Fibroblast of lung (primary cell): Measurements from ENCODE around the gene ZNF429. TPM values are rescaled to one million over a fixed set of nuclear protein-coding genes. Genes with fewer than 3 reads are reported as not detected.

Experiments used
- DNase-seq, 2 donors: peaks; one replicate each; pipeline versions ENCODE4 v3.0.0 to v3.0.0-alpha.2; 2010; ENCODE audit warnings: low read depth in 2 of 2
- H2AFZ ChIP-seq: 2 replicates; pipeline ENCODE4 v1.5.1; 2012; ENCODE audit warnings: low read length, control low read depth, inconsistent platforms
- H3K27ac ChIP-seq: 2 replicates; pipeline ENCODE4 v1.5.1; 2011; ENCODE audit warnings: low read length, control low read depth; ENCODE audit not compliant: insufficient read depth
- H3K27me3 ChIP-seq: 2 replicates; pipeline ENCODE4 v1.5.1; 2011; ENCODE audit warnings: mild to moderate bottlenecking, low read length; ENCODE audit not compliant: control insufficient read depth, insufficient read depth
- H3K36me3 ChIP-seq: 2 replicates; pipeline ENCODE4 v1.5.1; 2011; ENCODE audit warnings: low read length; ENCODE audit not compliant: control insufficient read depth, insufficient read depth
- H3K4me1 ChIP-seq: 2 replicates; pipeline ENCODE4 v1.5.1; 2011; ENCODE audit warnings: low read length; ENCODE audit not compliant: control insufficient read depth, insufficient read depth; ENCODE audit errors: extremely low read depth
- H3K4me2 ChIP-seq: 2 replicates; pipeline ENCODE4 v1.5.1; 2011; ENCODE audit warnings: low read length, control low read depth; ENCODE audit not compliant: insufficient read depth; ENCODE audit errors: extremely low read depth
- H3K4me3 ChIP-seq, 4 experiments: fragments of 200-600 bp in 1 of 4; sonication (generic) in 1 of 4; replicated peaks in 1 of 4; 2 replicates each; pipeline ENCODE4 v1.5.1; 2011 to 2016; ENCODE audit warnings: low read length in 4 of 4, low read depth in 3 of 4, mild to moderate bottlenecking in 3 of 4, control low read depth in 2 of 4, inconsistent platforms in 1 of 4, mixed read lengths in 1 of 4; ENCODE audit not compliant: insufficient read depth in 1 of 4; ENCODE audit errors: control extremely low read depth in 1 of 4
- H3K79me2 ChIP-seq: 2 replicates; pipeline ENCODE4 v1.5.1; 2012; ENCODE audit warnings: mild to moderate bottlenecking, low read length, inconsistent platforms; ENCODE audit not compliant: control insufficient read depth, insufficient read depth
- H3K9ac ChIP-seq: 2 replicates; pipeline ENCODE4 v1.5.1; 2011; ENCODE audit warnings: mild to moderate bottlenecking, low read length, control low read depth; ENCODE audit not compliant: insufficient read depth
- H3K9me3 ChIP-seq: 2 replicates; pipeline ENCODE4 v1.5.1; 2012; ENCODE audit warnings: low read depth, low read length; ENCODE audit not compliant: control insufficient read depth, insufficient read depth
- H4K20me1 ChIP-seq: 2 replicates; pipeline ENCODE4 v1.5.1; 2011; ENCODE audit warnings: low read length; ENCODE audit not compliant: control insufficient read depth, insufficient read depth; ENCODE audit errors: extremely low read depth
- EZH2 ChIP-seq: IDR thresholded peaks from 2 replicates; pipeline ENCODE4 v1.5.1; 2012; ENCODE audit warnings: low read length, control low read depth, mild to moderate bottlenecking; ENCODE audit errors: missing control alignments
- polyA plus RNA-seq, 2 donors: library from polyadenylated mRNA; depleted of rRNA in 1 of 2; stranded (reverse) in 1 of 2; unstranded in 1 of 2; fragments of >200 nt; gene quantifications; 2 replicates each; pipeline ENCODE4 v1.2.1, GENCODE V29; 2011 to 2012; ENCODE audit warnings: missing spikeins in 1 of 2
- total RNA-seq: library from RNA; depleted of rRNA; stranded (reverse); fragments of >200 nt; gene quantifications from 2 replicates; pipeline ENCODE4 v1.2.1, GENCODE V29; 2014
- TF ChIP-seq, protein P1 (sequence below), 2 donors: IDR thresholded peaks in 1 of 2; conservative IDR thresholded peaks in 1 of 2; 1 replicate in 1 of 2; 2 replicates in 1 of 2; pipeline ENCODE4 v1.5.1; 2011 to 2012; ENCODE audit warnings: low read length in 2 of 2, control low read depth in 1 of 2, inconsistent platforms in 1 of 2, low read depth in 1 of 2, mild to moderate bottlenecking in 1 of 2

The ZNF429 gene
- total and polyA plus RNA-seq, 2 donors (not counting 1 experiment from before 2014, with no cell fraction given) = 5.6 to 7.5 TPM

DNA sequence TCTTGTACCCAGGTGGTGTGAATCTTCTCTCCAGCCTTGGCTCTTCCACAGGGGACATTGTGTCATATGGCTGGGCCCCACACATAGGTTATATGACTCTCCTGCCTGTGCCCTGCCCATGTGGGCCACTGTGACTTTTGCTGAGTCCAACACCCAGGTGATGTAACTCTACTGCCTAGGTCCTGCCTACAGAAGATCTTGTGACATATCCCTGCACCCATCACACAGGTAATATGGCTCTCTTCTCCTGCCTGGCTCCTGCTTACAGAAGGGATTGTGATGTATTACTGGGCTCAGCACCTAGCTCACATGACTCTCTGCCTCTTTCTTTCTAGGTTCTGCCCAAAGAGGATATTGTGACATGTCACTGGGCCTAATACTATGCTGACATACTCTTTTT, 19.5 kb upstream of the ZNF429 start:
- H3K27me3 ChIP-seq = no peaks in the 10 kb centered on the region
- H3K36me3 ChIP-seq = no peaks in the 10 kb centered on the region
- no peaks in the 10 kb centered on the region for H3K4me1 ChIP-seq
- no peaks in the 10 kb centered on the region for H4K20me1 ChIP-seq
- no peak for TF ChIP-seq EZH2
- TF ChIP-seq, protein P1, sequence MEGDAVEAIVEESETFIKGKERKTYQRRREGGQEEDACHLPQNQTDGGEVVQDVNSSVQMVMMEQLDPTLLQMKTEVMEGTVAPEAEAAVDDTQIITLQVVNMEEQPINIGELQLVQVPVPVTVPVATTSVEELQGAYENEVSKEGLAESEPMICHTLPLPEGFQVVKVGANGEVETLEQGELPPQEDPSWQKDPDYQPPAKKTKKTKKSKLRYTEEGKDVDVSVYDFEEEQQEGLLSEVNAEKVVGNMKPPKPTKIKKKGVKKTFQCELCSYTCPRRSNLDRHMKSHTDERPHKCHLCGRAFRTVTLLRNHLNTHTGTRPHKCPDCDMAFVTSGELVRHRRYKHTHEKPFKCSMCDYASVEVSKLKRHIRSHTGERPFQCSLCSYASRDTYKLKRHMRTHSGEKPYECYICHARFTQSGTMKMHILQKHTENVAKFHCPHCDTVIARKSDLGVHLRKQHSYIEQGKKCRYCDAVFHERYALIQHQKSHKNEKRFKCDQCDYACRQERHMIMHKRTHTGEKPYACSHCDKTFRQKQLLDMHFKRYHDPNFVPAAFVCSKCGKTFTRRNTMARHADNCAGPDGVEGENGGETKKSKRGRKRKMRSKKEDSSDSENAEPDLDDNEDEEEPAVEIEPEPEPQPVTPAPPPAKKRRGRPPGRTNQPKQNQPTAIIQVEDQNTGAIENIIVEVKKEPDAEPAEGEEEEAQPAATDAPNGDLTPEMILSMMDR (conservative IDR thresholded peaks at IDR 0.05 in 1 of 2, IDR thresholded peaks at IDR 0.05 in 1 of 2; ENCODE audit: low read depth in 1 of 2, low read length in 2 of 2) = no peak
- H3K27ac ChIP-seq = no peak overlapping the region
- H3K9me3 ChIP-seq = no peaks in the 10 kb centered on the region
- H2AFZ ChIP-seq = no peak overlapping the region
- no peak overlapping the region for H3K4me2 ChIP-seq
- H3K4me3 ChIP-seq = no peak overlapping the region
- no peak overlapping the region for H3K9ac ChIP-seq
- no peak for DNase-seq
- no peaks in the 10 kb centered on the region for H3K79me2 ChIP-seq

GRCh38 chr19:21487969-21488368, 17.4 kb upstream of the ZNF429 start:
- Histone ChIP-seq H2AFZ (no peak overlapping the region), H3K4me3 (no peak overlapping the region), H3K9ac (no peak overlapping the region), H3K79me2 (no peaks in the 10 kb centered on the region), H3K36me3 (no peaks in the 10 kb centered on the region), H3K27ac (no peak overlapping the region), H3K27me3 (no peaks in the 10 kb centered on the region), H3K4me1 (no peaks in the 10 kb centered on the region), H4K20me1 (no peaks in the 10 kb centered on the region), H3K4me2 (no peak overlapping the region), H3K9me3 (no peaks in the 10 kb centered on the region)
- TF ChIP-seq, protein P1 (conservative IDR thresholded peaks at IDR 0.05 in 1 of 2, IDR thresholded peaks at IDR 0.05 in 1 of 2; ENCODE audit: low read depth in 1 of 2, low read length in 2 of 2) = no peak
- no peak for TF ChIP-seq EZH2
- no peak for DNase-seq

GRCh38 chr19:21491146-21491545, 14.3 kb upstream of the ZNF429 start:
- Histone ChIP-seq H3K27ac (no peak overlapping the region), H3K4me3 (no peak overlapping the region), H3K79me2 (no peaks in the 10 kb centered on the region), H4K20me1 (no peaks in the 10 kb centered on the region), H3K36me3 (no peaks in the 10 kb centered on the region), H2AFZ (no peak overlapping the region), H3K27me3 (no peaks in the 10 kb centered on the region), H3K4me2 (no peak overlapping the region), H3K4me1 (no peaks in the 10 kb centered on the region), H3K9ac (no peak overlapping the region), H3K9me3 (no peaks in the 10 kb centered on the region)
- no peak for TF ChIP-seq EZH2
- TF ChIP-seq, protein P1 (conservative IDR thresholded peaks at IDR 0.05 in 1 of 2, IDR thresholded peaks at IDR 0.05 in 1 of 2; ENCODE audit: low read depth in 1 of 2, low read length in 2 of 2) = no peak
- peak in 1 of 2 donors; percentile 2 for DNase-seq
